Transverse colon (tissue), 4 donors: Measurements from ENCODE around the gene SIPA1L3. TPM values are rescaled to one million over a fixed set of nuclear protein-coding genes. Genes with fewer than 3 reads are reported as not detected.

Experiments used
- DNase-seq: peaks from one replicate; pipeline ENCODE4 v3.0.0-alpha.2; 2019
- H3K27ac ChIP-seq, 4 donors: fragments of 200-600 bp; sonication (generic); 2 replicates each; pipeline ENCODE4 v1.5.1; 2016 to 2018; ENCODE audit warnings: inconsistent platforms in 4 of 4
- H3K27me3 ChIP-seq: fragments of 200-600 bp; sonication (generic); 2 replicates; pipeline ENCODE4 v1.5.1; 2017; ENCODE audit warnings: inconsistent platforms
- H3K36me3 ChIP-seq, 4 donors: fragments of 200-600 bp; sonication (generic); 2 replicates each; pipeline ENCODE4 v1.5.1; 2017 to 2019; ENCODE audit warnings: inconsistent platforms in 4 of 4
- H3K4me1 ChIP-seq, 4 donors: fragments of 200-600 bp; sonication (generic); 2 replicates each; pipeline ENCODE4 v1.5.1; 2017 to 2020; ENCODE audit warnings: inconsistent platforms in 4 of 4
- H3K4me3 ChIP-seq, 4 donors: fragments of 200-600 bp; sonication (generic); 1 replicate in 1 of 4; 2 replicates in 3 of 4; pipeline versions ENCODE4 v1.5.1 to v1.6.1; 2017 to 2019; ENCODE audit warnings: inconsistent platforms in 4 of 4
- H3K9me3 ChIP-seq, 2 donors: fragments of 200-600 bp; sonication (generic); 2 replicates each; pipeline ENCODE4 v1.5.1; 2017 to 2019; ENCODE audit warnings: inconsistent platforms in 2 of 2
- CTCF ChIP-seq, 5 experiments: fragments of 200-600 bp in 3 of 5; fragments of 450-650 bp in 2 of 5; sonication (generic) in 3 of 5; IDR thresholded peaks; 1 replicate in 2 of 5; 2 replicates in 3 of 5; pipeline ENCODE4 v1.5.1; 2016 to 2017; ENCODE audit warnings: antibody characterized with exemption in 5 of 5, inconsistent platforms in 3 of 5, mild to moderate bottlenecking in 2 of 5, moderate library complexity in 1 of 5
- EP300 ChIP-seq: sonication (generic); formaldehyde crosslinking; IDR thresholded peaks from one replicate; pipeline ENCODE4 v1.6.1; 2017; ENCODE audit warnings: antibody characterized with exemption, low read depth
- POLR2A ChIP-seq: fragments of 450-650 bp; IDR thresholded peaks from one replicate; pipeline ENCODE4 v1.6.1; 2016; ENCODE audit warnings: antibody characterized with exemption, mild to moderate bottlenecking, moderate library complexity
- POLR2AphosphoS5 ChIP-seq, 3 donors: sonication (generic); formaldehyde crosslinking; IDR thresholded peaks; one replicate each; pipeline ENCODE4 v1.6.1; 2016; ENCODE audit warnings: antibody characterized with exemption in 3 of 3
- WGBS, 2 donors: methylation state at CpG; one replicate each; pipeline ENCODE4 v1.1.5; 2018; ENCODE audit warnings: low coverage in 1 of 2; 5-methylcytosine and 5-hydroxymethylcytosine counted together
- in situ Hi-C, 4 donors: fragments of 200-750 bp; cut with MboI; loops; one replicate each; pipeline versions ENCODE4 v1.15.0 to v1.15.1; 2017; ENCODE audit warnings: low sequenced_read_pairs in 3 of 4, low pct_ligation_motif_present in 1 of 4, low pct_unique_long_range_greater_than_20kb in 1 of 4
- intact Hi-C: fragments of 100-400 bp; cut with DNase I; formaldehyde crosslinking; loops from one replicate; pipeline ENCODE4 v1.15.1; 2023; ENCODE audit warnings: low total_unique reads
- total RNA-seq, 4 donors: library from RNA; depleted of rRNA; stranded (reverse); fragments of >200 nt; gene quantifications; one replicate each; pipeline ENCODE4 v1.1.0, GENCODE V29; 2016

The SIPA1L3 gene
- total RNA-seq, 4 donors from 2014 or later: 191 to 284 (median 231) TPM

- 71 to 87% methylated on average over 6 to 17 of the region's 17 CpGs for WGBS, 2 donors
- in situ Hi-C loops: no loop called here
- H3K36me3 ChIP-seq: no peaks in the 10 kb centered on the region
These were observed 128.8 kb downstream of the SIPA1L3 start for GRCh38 chr19:38035515-38036495.

DNA sequence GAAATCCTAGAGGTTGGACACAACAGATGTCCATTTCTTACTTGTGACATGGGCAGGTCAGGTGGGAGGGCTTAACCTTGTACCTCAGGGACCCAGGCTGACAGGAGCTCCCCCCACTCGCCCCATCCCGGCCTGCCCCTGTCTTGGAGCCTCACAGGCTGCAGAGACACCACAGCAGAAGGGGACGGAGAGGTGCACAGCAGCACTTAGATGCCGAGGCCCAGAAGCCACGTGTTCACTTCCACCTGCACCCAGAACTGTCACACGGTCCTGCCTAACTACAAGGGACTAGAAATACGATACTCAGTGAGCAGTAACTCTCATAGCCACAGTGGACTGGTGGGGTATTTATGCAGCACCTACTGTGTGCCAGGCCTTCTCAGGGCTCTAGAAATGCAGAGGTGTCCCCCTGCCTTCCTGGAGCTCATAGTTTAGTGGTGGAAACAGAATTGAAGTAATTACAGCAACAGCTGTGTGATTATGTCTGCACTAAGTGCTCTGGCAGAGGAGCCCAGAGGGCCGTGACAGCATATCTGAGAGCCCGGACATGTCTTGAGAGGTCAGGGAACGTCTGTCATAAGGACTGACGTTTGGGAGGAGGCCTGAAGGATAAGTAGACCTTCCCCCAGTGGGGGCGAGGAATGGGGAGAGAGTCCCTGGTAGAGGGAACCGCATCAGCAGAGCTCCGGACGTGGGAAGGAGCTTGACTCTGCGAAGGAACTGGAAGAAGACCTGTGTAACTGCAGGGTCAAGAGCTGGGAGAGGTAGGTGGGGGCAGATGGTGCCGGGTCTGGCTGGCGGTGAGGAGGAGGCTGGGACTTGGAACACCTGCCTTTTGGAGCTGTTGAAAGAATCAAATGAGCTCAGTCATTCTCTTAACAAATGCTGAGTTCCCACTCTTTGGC, 130.0 kb downstream of the SIPA1L3 start:
- no peaks in the 10 kb centered on the region for H3K36me3 ChIP-seq
- no peak overlapping the region for H3K27ac ChIP-seq

More at GRCh38 chr19:38035515-38036495, 128.8 kb downstream of the SIPA1L3 start:
- intact Hi-C loops: no loop called here
- Histone ChIP-seq H3K4me3 (no peak overlapping the region), H3K4me1 (no peaks in the 10 kb centered on the region), H3K27me3 (no peaks in the 10 kb centered on the region), H3K27ac (no peak overlapping the region), H3K9me3 (no peaks in the 10 kb centered on the region)
- no peak for DNase-seq
- no peak for TF ChIP-seq POLR2A
- no peak for TF ChIP-seq CTCF (IDR thresholded peaks at IDR 0.05)
- no peak for TF ChIP-seq EP300
- TF ChIP-seq POLR2AphosphoS5 (IDR thresholded peaks at IDR 0.05): no peak

DNA sequence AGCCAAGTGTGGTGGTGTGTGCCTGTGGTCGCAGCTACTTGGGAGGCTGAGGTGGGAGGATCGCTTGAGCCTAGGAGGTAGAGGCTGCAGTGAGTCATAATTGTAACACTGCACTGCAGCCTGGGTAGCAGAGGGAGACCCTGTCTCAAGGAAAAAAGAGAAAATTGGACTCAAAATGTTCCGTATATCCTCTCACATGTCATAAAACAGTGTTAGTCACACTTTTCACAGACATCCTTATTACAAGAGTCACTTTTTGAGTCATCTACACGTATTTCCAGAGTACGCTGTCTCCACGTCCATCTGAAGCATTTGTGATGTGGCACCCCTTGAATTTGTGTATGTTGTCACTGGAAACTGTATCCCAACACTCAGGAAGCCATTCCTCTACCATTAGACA, 133.0 kb downstream of the SIPA1L3 start:
- intact Hi-C loops: no loop called here
- in situ Hi-C loops: no loop called here

More for the DNA sequence above, 130.0 kb downstream of the SIPA1L3 start:
- in situ Hi-C loops: no loop called here
- H3K4me3 ChIP-seq: no peak overlapping the region
- no peaks in the 10 kb centered on the region for H3K9me3 ChIP-seq
- WGBS, 2 donors: 80 to 84% methylated on average over 9 to 17 of the region's 18 CpGs
- no peaks in the 10 kb centered on the region for H3K4me1 ChIP-seq
- no peak for DNase-seq
- intact Hi-C loops: no loop called here
- H3K27me3 ChIP-seq: no peaks in the 10 kb centered on the region
- TF ChIP-seq POLR2AphosphoS5 (IDR thresholded peaks at IDR 0.05) (no peak), POLR2A (no peak), CTCF (IDR thresholded peaks at IDR 0.05) (no peak), EP300 (no peak)

More for the DNA sequence above, 133.0 kb downstream of the SIPA1L3 start:
- 81 to 82% methylated on average over 3 to 6 of the region's 6 CpGs for WGBS, 2 donors
- TF ChIP-seq EP300 (no peak), POLR2AphosphoS5 (IDR thresholded peaks at IDR 0.05) (no peak), CTCF (IDR thresholded peaks at IDR 0.05) (no peak), POLR2A (no peak)
- Histone ChIP-seq H3K4me3 (no peak overlapping the region), H3K36me3 (no peaks in the 10 kb centered on the region), H3K9me3 (no peaks in the 10 kb centered on the region), H3K4me1 (no peaks in the 10 kb centered on the region), H3K27me3 (no peaks in the 10 kb centered on the region), H3K27ac (no peak overlapping the region)
- no peak for DNase-seq
